SK-N-SH (cell line): ENCODE data around the gene CDKAL1. TPM values are rescaled to one million over a fixed set of nuclear protein-coding genes. Genes with fewer than 3 reads are reported as not detected.
A peak's percentile ranks its signal among the peaks of the same experiment; 100 is the strongest.

Source experiments
- CHD2 ChIP-seq: fragments of 150-350 bp; IDR thresholded peaks from 2 replicates; pipeline ENCODE4 v1.6.1; 2018; ENCODE audit warnings: low read length; ENCODE audit not compliant: partially characterized antibody
- EP300 ChIP-seq, 2 experiments: IDR thresholded peaks; 2 replicates each; pipeline versions ENCODE4 v1.4.0 to v1.6.1; 2012; ENCODE audit warnings: borderline replicate concordance in 1 of 2, low read depth in 1 of 2, low read length in 1 of 2
- FOSL2 ChIP-seq: IDR thresholded peaks from 2 replicates; pipeline ENCODE4 v1.4.0; 2012; ENCODE audit warnings: low read depth, mild to moderate bottlenecking, moderate library complexity, borderline replicate concordance
- FOXM1 ChIP-seq: IDR thresholded peaks from 2 replicates; pipeline ENCODE4 v1.4.0; 2012; ENCODE audit warnings: low read depth, mild to moderate bottlenecking
- GATA2 ChIP-seq: sonication (generic); formaldehyde crosslinking; IDR thresholded peaks from 2 replicates; pipeline ENCODE4 v1.5.0; 2020; ENCODE audit warnings: mild to moderate bottlenecking, missing genetic modification reagents
- NFIC ChIP-seq: IDR thresholded peaks from 2 replicates; pipeline ENCODE4 v1.4.0; 2012; ENCODE audit warnings: borderline replicate concordance
- NRF1 ChIP-seq: IDR thresholded peaks from 2 replicates; pipeline ENCODE4 v1.6.1; 2012; ENCODE audit warnings: low read depth, mild to moderate bottlenecking, low read length
- REST ChIP-seq: IDR thresholded peaks from 2 replicates; pipeline ENCODE4 v1.6.1; 2012; ENCODE audit warnings: mild to moderate bottlenecking, low read depth, low read length, moderate library complexity
- RFX5 ChIP-seq: IDR thresholded peaks from 2 replicates; pipeline ENCODE4 v1.6.1; 2012; ENCODE audit warnings: mild to moderate bottlenecking, improper control_type of control experiment, low read length
- SMC3 ChIP-seq: IDR thresholded peaks from 2 replicates; pipeline ENCODE4 v1.6.1; 2012; ENCODE audit warnings: low read depth, low read length, improper control_type of control experiment
- TAF1 ChIP-seq: IDR thresholded peaks from 2 replicates; pipeline ENCODE4 v1.6.1; 2012; ENCODE audit warnings: low read depth, mild to moderate bottlenecking, low read length, moderate library complexity, borderline replicate concordance
- TCF12 ChIP-seq: IDR thresholded peaks from 2 replicates; pipeline ENCODE4 v1.4.0; 2012
- TEAD4 ChIP-seq: IDR thresholded peaks from 2 replicates; pipeline ENCODE4 v1.4.0; 2012; ENCODE audit warnings: mild to moderate bottlenecking, borderline replicate concordance; ENCODE audit not compliant: insufficient read depth
- polyA plus RNA-seq, 3 experiments: library from polyadenylated mRNA; depleted of rRNA; stranded (reverse); fragments of >200 nt; gene quantifications; 2 replicates each; pipeline ENCODE4 v1.2.3, GENCODE V29; 2012
- TF ChIP-seq, protein P1 (sequence below): fragments of 150-350 bp; IDR thresholded peaks from 2 replicates; pipeline ENCODE4 v1.6.1; 2016; ENCODE audit warnings: mild to moderate bottlenecking, low read depth, low read length
- TF ChIP-seq, protein P2 (sequence below): fragments of 150-350 bp; IDR thresholded peaks from 2 replicates; pipeline ENCODE4 v1.6.1; 2017; ENCODE audit warnings: antibody characterized with exemption, low read length, low read depth, borderline replicate concordance
- TF ChIP-seq, protein P3 (sequence below): IDR thresholded peaks from 2 replicates; pipeline ENCODE4 v1.4.0; 2012; ENCODE audit warnings: low read depth
- TF ChIP-seq, protein P4 (sequence below): fragments of 200-600 bp; sonication (generic); IDR thresholded peaks from 2 replicates; pipeline ENCODE4 v1.6.1; 2017; ENCODE audit warnings: antibody characterized with exemption, mild to moderate bottlenecking, moderate library complexity

The CDKAL1 gene
- polyA plus RNA-seq, 1 of the 3 experiments (the other 2 are of a cell fraction), result 2.6 TPM

DNA sequence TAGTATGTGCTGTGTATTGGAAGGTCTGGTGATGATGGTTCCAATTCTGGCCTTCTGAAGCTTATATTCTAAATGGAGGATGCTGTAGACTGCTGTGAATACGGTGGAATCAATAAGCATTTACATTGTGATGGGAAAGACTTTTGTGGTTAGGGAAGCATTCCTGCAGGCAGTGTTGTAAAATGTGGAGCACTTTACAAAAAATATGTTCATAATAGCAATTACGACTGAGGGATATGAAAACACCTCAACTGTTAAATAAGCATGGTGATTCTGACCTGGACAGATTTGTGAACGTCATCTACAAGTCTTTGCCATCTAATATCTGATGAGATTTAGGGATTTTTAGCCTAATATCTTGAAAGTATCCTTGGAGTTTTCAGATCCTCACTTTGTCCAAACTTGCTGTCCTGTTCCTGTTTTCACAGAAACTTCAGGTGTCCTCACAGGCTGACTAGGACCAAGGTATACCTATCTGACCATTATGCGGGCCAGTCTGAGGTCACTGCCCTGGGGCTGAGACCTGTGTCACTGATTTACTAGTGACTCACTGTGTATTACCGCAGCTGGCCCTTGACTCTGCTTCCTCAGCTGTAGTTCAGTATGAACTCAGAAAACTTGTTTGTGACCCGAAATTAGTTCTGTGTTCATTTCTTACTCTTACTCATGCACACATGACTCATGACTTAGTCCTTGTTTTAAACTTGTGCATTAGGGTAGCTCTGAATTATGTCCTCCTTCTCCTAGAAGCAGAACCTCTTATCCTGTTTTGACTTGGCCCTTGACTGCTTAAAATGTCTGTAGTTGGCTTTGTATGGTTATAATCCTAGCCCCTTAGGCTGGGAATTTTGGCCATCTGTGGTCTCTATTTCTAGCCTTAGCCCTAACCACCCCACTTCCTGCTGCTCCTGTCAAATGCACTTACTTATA is 343.0 kb downstream of the CDKAL1 start (continued):
- TF ChIP-seq CHD2, result no peak
- TF ChIP-seq EP300 (IDR thresholded peaks at IDR 0.05; ENCODE audit: borderline replicate concordance in 1 of 2, low read depth in 1 of 2, low read length in 1 of 2), result peak in 1 of 2 experiments; percentile 66; a peak in 1 of 4 replicates
- peak; percentile 92 for TF ChIP-seq TCF12
- no peak for TF ChIP-seq RFX5
- TF ChIP-seq TEAD4, result peak; percentile 61; the same call in 1 of the 2 replicates
- no peak for TF ChIP-seq TAF1
- TF ChIP-seq SMC3, result no peak
- TF ChIP-seq, protein P1, sequence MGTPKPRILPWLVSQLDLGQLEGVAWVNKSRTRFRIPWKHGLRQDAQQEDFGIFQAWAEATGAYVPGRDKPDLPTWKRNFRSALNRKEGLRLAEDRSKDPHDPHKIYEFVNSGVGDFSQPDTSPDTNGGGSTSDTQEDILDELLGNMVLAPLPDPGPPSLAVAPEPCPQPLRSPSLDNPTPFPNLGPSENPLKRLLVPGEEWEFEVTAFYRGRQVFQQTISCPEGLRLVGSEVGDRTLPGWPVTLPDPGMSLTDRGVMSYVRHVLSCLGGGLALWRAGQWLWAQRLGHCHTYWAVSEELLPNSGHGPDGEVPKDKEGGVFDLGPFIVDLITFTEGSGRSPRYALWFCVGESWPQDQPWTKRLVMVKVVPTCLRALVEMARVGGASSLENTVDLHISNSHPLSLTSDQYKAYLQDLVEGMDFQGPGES, result no peak
- no peak for TF ChIP-seq GATA2
- 0 out of 2 replicates have a peak, but pooled peaks have one; percentile 14 for TF ChIP-seq REST
- no peak for TF ChIP-seq FOXM1
- TF ChIP-seq, protein P2, sequence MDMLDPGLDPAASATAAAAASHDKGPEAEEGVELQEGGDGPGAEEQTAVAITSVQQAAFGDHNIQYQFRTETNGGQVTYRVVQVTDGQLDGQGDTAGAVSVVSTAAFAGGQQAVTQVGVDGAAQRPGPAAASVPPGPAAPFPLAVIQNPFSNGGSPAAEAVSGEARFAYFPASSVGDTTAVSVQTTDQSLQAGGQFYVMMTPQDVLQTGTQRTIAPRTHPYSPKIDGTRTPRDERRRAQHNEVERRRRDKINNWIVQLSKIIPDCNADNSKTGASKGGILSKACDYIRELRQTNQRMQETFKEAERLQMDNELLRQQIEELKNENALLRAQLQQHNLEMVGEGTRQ, result no peak
- TF ChIP-seq, protein P3, sequence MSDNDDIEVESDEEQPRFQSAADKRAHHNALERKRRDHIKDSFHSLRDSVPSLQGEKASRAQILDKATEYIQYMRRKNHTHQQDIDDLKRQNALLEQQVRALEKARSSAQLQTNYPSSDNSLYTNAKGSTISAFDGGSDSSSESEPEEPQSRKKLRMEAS, result peak; percentile 19; the same call in 1 of the 2 replicates
- TF ChIP-seq NRF1, result no peak
- TF ChIP-seq, protein P4, sequence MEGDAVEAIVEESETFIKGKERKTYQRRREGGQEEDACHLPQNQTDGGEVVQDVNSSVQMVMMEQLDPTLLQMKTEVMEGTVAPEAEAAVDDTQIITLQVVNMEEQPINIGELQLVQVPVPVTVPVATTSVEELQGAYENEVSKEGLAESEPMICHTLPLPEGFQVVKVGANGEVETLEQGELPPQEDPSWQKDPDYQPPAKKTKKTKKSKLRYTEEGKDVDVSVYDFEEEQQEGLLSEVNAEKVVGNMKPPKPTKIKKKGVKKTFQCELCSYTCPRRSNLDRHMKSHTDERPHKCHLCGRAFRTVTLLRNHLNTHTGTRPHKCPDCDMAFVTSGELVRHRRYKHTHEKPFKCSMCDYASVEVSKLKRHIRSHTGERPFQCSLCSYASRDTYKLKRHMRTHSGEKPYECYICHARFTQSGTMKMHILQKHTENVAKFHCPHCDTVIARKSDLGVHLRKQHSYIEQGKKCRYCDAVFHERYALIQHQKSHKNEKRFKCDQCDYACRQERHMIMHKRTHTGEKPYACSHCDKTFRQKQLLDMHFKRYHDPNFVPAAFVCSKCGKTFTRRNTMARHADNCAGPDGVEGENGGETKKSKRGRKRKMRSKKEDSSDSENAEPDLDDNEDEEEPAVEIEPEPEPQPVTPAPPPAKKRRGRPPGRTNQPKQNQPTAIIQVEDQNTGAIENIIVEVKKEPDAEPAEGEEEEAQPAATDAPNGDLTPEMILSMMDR, result no peak
- peak; percentile 47 for TF ChIP-seq NFIC
- peak; percentile 97 for TF ChIP-seq FOSL2
